ENCODE data around the gene DELE1.

DELE1 gene

DNA sequence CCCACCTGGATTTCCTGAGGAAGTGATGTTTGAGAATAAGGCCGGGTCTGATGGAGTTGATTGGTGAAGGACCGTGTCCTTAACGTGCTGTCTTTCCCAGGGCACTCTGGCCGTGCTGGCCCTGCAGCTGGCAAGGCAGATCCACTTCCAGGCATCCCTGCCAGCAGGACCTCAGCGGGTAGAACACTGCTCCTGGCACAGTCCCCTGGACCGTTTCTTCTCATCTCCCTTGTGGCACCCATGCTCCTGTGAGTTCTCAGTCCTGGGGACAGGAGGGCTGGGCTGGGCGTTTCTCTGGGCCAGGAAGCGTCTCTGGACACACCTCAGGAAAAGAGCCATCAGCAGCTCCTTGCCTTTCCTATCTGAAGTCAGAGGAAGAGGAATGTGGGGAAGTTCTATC, 4.4 kb downstream of the DELE1 start:
- no peak for DNase-seq

DNA sequence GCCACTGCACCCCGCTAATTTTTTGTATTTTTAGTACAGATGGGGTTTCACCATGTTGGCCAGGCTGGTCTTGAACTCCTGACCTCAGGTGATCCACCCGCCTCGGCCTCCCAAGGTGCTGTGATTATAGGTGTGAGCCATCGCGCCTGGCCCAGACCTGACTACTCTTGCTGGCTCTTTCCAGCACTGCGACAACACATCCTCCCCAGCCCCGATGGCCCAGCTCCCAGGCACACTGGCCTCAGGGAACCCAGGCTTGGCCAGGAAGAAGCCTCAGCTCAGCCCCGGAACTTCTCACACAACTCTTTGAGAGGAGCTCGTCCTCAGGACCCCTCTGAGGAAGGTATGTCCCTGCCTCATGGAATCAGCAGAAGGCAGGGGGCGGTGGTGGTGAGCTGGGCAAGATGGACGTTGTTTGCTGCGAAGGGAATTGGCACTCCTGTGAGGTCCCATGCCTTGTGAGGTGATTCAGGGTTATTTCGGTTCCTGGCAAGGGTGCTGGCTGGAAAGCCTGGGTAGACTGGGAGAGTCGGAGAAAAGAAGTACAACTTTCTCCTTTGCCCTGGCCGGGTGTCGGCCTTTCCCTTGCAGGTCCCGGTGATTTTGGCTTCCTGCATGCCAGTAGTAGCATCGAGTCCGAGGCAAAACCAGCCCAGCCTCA, 5.9 kb downstream of the DELE1 start:
- DNase-seq: no peak

DNA sequence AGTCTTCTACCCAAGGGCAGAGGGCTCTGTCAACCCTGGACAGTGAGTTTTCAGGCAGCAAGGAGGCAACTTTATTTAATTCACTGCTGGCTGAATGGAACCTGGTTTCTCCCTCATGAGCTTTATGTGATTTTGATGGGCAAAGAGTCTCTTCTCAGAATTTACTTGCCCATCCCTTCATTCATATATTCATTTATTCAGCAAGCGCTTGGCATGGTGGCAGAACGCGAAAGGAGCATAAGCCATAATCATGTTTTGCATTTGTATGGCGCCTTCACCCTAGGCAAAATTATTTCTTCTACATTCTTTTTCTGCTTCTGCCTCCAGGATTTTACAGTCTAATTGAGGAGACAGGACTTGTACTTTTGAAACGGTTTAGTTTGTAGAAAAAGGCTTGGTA, 8.0 kb downstream of the DELE1 start:
- DNase-seq: no peak

DNA sequence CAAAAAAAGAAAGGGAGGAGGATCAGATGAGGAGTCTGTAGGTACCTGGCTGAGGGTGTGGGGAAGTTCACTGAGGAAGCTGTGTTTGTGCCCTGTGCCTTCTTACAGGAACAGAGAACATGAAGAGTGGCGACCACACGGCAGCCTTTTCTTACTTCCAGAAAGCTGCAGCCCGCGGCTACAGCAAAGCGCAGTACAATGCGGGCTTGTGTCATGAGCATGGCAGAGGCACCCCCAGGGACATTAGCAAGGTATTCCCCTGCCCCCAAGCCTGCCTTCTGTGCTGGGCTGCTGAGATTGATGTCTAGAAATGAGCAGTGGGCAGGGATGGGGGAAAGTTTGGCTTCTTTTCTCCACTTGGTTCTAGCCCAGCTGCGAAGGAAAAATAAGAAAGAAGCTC, 9.5 kb downstream of the DELE1 start:
- DNase-seq: no peak

DNA sequence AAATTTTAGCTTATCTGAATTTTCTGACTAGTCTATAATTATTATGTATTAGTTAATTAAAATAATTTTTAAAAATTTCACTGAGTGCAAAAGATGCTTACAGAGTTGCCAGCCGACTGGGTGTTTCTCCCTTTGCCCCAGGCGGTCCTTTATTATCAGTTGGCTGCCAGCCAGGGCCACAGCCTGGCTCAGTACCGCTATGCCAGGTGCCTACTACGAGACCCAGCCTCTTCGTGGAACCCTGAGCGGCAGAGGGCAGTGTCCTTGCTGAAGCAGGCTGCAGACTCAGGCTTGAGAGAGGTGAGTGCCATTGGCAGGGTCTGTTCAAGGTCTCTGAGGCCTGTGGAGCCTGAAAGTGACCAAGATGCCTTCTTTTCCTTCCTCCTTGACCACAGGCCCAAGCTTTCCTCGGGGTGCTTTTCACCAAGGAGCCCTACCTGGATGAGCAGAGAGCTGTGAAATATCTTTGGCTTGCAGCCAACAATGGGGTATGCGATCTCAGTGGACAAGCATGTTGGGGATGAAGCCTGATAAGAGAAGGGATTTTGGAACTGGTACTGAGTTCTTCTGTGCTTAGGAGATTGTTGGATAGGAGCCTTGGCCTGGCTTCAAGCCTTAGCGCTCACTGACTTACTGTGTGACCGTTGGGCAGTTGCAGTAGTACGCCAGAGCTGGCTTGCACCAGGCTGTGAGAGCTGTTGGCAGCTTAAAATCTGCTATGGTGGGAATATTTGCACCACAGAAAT, 10.6 kb downstream of the DELE1 start:
- DNase-seq: no peak

DNA sequence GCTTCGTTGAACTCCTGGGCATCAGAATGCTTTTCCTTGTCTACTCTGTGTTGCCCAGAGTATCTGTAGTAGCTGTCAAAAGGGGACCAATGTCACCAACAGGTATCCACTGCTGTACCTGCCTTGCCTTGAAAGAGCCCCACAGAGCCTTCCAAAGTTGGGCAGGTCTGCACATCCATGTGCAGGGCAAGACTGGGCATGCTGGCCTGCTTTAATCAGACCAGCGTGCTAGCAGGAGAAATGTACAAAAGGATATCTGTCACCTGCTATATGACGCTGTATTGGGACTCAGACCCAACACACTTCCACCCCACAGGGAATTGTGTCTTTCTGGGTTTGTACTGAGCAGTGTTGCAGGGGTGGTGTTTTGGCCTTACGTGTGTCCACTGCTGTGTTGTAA, 11.9 kb downstream of the DELE1 start:
- no peak for DNase-seq

DNA sequence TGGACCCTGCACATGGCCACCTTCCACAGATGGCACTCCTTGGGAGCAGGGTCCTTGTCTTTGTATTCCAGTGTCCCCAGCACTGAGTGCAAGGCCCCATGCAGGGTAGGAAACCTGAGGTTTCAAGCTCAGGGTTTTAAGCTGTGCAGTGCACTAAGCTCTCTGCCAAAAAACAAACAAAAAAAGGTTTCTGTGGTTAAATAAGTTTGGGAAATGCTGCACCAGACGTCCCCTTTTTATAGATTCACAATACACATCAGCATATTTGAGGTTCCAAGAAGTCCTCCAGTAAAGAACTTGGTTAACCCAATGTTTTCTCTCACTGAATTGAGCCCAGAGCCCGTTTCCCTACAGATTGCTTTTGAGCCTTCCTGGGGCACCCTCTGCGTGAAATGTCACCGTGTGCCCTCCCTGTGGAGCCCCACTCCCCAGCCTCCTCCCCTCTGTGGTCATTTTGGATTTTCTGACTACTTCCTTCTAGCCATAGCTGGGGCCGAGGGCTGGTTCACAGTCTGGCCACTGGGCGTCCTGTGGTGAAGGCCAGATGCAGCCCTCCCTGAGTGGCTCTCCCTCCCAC, 17.1 kb downstream of the DELE1 start:
- DNase-seq: no peak

DNA sequence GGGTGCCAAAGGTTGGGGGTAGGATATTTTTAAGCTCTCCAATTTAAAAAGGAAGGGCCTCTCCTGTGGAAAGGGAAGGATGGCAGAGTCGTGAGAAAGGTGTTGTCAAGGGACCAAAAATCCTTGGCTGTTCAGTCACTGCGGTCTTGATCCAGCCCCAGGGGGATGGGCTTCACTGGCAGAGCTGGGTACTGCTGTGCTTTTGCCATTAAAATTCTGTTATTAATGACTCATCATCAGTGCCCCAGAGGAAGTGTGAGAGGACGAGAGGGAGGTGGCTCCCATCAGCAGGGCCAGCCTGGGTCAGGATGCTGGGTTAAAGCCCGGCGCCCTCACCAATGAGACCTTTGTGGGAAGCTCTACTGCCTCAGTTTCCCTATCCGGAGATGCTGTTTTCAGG, 17.6 kb downstream of the DELE1 start:
- DNase-seq: no peak

DNA sequence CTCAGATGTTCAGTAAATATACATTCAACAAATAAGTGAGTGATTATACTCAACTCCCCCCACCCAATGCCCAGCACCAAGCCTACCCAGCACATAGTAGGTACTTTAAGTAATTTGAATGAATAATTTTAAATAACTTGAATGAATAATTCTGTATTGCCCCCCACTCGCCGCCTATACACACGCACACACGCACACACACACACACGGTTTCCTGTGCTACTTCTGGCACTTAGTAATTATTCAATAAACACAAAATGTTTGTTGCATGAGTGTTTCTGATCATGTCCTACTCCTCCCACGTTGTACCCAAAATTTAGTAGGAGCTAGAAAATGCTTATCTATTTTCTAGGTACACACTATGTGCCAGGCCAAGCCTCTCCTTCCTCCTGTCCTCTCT, 18.1 kb downstream of the DELE1 start:
- DNase-seq: no peak

DNA sequence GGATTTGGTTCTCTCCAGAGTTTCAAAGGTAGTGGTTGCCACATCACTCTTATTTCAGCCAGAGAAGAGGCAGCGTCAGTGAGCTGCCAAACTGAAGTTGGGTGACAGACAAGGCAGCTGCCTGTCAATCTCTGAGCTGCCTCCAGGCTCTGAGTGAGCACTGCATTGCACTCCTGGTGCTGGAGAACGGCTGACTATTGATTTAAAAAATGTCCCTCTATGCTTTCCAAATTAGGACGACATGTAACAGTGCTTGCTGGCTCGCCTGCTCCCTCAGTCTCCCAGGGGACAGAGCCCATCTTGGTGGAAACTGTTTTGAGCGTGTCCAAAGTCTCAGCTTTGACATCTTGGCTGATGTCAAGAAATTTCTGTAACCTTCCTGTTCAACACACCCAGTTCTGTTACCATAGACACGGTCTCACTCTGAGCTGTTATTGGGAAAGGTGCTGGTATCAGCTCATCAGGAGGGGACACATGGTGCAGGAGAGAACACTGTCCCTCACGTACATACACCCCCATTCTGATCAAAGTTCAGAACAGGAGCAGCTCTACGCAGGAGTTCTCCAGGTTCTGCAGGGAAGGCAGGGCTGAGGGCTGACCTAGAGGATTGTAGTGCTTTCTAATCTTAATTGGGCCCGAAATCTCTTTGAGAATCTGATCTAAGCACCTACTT, 18.6 kb downstream of the DELE1 start:
- no peak for DNase-seq

DNA sequence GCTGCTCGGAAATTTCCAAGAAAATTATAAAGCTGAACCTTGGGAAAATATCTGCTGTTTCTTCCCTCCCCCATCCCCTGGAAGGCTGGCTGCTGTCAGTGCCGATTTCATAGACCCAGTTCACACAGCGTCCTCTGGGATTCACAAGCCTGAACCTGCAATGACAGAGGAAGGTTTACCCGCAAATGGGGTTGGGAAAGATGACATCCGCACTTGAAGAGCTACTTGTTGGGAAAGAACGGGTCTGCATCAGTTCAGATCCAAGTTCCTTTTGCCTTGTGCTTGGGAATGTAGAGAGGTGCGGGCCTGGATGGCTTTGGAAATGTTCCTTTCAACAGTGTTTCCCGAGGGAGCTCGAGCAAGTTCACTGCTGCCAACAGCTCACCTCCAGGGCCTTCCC, 20.4 kb downstream of the DELE1 start:
- DNase-seq: no peak

DNA sequence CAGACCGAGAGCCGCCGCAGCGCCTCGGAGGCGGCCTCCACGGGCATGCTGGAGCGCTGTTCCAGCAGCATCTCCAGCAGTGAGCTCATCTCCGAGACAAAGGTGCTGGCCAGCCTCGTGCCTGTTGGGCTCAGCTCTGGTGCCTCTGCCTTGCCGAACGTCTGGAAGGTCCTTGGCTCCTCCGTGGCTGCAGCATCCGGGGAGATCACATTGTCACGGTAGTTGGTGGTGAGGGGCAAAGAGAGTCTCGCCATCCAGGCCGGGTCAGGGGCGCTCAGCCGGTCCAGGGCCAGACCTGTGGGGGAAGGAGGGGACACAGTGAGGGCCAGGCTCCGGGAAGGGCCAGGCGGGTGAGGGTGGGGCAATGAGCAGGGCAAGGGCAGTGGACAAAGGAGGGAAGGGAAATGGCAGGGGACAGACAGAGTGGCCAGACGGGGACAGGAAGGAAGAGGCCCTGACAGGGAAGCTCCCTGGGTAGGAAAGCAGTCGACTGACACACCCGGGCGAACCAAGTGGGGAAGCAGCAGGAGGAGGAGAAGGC, 21.9 kb downstream of the DELE1 start:
- DNase-seq: no peak

DNA sequence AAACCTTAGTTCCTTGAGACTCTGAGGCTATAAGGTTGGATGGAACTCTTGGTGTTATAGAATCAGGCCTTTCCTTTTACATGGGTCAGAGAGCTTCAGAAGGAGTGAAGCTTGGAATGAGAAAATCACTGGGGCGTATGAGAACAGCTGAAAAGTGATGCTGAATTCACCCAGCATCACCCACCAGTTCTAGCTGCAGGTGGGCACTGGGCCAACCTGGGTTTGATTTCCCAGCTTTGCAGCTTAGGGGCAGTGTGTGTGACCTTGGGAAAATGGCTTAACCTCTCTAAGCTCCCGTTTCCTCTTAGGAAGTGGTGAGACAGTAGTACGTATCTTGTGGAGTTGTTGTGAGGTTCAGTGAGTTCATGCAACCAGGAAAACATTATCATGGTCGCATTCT, 23.6 kb downstream of the DELE1 start:
- no peak for DNase-seq

DNA sequence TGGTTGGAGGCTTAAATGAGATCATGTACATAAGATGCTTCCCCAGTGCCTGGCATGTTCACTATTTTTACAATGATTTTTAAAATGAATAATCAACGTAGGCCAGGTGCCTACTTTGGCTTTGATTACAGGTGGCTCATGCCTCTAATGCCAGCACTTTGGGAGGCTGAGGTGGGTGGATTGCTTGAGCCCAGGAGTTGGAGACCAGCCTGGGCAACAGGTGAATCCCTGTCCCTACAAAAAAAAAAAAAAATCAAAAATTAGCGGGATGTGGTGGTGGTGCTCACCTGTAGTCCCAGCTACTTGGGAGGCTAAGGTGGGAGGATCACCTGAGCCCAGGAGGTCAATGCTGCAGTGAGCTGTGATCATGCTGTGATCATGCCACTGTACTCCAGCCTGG, 25.1 kb downstream of the DELE1 start:
- DNase-seq: no peak

DNA sequence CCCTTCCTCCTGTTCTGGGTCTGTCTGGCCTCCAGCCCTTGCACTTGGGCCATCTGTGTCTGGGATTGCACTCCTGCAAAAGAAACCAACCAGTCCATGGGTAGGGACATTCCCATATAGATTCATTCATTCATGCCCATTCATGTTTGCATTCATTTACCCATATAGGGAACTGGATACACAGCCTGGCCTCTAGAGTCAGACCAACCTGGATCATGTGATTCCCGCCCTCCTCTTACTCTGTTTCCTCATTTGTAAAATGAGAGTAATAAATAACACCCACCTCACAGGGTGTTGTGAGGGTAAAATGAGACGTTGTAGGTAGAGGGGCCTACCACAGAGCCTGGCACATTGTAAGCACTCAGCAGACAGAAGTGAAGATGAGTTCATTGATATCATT, 25.8 kb downstream of the DELE1 start:
- DNase-seq: no peak

DNA sequence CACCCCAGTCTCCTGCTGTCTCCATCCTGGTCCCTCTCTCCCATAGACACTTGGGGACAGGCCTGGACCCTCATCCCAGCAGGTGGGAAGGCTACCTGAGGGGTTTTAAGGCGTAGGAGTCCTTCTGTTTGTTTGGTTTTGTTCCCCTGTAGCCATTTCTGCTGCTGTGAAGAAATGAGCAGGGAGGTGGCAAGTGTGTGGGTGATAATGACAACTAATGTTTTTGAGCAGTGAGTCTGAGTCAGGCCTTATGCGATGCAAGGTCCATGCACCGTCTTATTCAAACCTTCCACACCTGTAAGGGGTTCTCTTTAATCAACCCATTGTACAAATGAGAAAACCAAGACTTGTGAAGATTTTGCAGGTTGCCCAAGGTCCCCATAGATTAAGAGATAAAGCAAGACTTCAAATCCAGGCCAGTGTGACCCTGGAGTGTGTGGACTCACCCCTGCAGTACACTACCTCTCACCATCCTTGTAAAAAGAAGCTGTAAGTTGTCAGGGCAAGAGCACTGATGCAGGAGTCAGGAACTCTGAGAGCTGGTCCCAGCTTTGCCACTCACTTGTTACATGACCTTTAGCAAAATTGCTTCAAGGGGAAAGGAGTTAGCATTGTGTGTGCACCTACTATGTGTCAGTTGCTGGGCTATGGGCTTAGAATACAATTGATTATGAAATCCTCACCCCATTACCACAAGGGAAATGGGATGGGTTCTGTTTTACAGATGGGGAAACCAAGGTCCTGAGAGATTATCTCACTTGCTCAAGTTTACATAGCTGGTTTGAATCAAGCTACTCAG, 26.7 kb downstream of the DELE1 start:
- no peak for DNase-seq

DNA sequence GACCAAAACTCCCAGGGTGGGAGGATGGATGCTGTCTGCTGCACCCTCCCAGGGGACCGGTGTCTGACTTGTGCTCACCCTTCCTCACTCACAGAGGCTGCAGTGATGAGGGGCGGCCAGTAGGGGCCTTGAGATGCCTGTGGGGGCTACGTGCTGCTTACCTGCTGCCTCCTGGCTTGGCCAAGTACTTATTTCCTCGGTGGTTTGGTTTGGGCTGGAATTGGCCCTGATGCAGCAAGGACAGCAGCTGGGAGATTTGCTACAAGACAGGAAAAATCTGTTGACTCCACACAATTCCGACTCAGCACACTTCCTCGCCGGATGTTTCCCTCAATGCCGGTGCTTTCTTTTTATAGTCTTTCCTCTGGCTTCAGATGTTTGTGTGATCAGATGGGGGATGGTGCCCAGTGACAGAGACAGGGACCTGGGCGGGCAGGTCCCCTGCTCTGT, 27.7 kb downstream of the DELE1 start:
- peak in 1 of 5 experiments; percentile 35 for DNase-seq

DNA sequence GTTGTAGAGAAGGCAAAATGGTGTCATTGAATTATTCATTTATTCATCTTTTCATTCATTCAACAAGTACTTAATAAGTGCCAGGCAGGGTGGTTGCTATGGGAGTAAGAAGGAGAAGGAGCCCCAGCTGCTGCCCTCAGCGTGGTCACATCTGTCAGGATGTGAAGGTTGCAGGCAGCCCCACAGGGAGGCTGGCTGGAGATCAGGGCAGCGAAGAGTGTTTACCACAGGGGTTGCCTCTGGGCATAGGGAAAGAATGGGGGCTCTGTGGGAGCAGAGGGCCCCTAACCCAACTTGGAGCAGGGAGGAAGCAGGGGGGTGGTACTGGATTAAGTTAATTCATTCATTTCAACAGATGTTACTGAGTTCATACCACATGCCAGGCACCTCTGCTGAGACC, 28.3 kb downstream of the DELE1 start:
- DNase-seq: no peak

DNA sequence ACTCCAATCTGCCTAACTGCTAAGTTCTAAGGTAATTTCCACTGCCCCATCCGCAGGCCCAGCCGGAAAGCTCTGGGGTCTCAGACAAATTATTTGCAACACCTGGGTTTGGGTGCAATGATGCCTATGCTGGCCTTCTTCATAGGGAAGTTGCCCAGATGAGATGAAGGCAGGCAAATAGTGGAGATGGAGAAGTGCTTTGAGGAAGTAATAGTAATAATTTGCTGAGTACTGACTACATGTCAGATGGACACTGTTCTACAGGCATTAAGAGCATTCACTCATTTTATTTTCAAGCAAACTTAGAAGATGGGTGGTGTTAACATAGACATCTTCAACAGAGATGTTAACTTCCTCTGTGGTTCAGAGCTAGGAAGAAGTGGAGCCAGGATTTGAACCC, 30.5 kb downstream of the DELE1 start:
- DNase-seq: no peak

DNA sequence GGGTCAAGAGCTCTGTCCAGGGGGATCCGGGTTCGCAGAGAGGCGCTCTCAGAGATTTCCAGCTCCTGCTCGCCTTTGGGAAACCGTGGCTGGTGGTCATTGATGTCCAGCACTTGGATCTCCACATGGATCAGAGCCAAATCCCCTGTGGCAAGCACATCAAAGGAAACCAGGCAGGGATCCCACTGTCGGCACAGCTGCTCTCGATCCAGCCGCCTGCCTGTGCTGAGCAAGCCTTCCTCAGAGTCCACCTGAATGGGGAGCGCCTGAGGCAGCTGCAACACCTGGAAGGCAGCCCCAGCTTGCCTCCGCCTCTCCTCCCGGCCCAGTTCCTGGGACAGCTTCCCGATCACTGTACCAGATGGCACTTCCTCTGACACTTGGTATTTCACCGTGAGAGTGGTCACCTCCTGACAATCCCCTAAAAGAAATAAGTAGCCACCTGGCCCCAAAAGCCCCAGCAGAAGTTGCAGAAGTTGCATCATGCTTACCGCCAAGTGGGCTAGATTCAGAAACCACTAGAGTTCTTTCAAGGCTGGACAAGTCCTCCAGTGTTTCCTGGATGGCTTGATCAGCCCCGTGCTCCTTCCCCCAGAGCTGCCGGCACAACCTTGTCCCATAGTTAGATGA, 33.8 kb downstream of the DELE1 start:
- no peak for DNase-seq

DNA sequence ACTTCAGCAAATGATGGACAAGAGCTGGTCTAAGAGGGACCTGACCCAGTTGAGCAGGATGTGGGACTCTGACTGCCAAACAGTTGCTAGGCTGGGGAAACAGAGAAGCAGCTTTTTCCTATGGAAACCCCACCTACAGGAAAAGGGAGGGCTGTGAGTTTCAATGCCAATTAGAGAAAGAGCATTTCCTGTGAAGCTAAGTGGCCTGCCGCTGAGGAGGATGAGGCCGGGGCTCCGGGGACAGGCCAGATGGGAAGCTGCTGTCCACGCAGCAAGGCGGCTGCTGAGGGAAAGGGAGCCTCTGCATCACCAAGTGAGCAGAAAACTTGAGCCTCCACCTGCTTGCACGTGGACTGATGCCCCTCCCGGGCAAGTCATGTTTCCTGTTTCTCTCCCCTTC, 34.4 kb downstream of the DELE1 start, which contains the start of gene PCDH12:
TSS of gene PCDH12 (minus strand) at position 90 of the 400 bp plus-strand sequence. CDS start 351 bp downstream, outside the sequence.
- DNase-seq: peak in 1 of 5 experiments; percentile 26

Measured in T-helper 2 cell (primary cell).